NCI-H2227 (cell line): Measurements from ENCODE around the gene SFMBT1.
"Not testable (repeated sequence)": the region's sequence is repeated elsewhere in the genome, so short reads cannot be mapped to it uniquely, and the experiment has no call there.

ENCODE experiments used
- DNase-seq: peaks from one replicate; lab custom pipeline; 2025; ENCODE audit not compliant: unreplicated experiment; lab: John Stamatoyannopoulos, UW

The SFMBT1 gene

DNA sequence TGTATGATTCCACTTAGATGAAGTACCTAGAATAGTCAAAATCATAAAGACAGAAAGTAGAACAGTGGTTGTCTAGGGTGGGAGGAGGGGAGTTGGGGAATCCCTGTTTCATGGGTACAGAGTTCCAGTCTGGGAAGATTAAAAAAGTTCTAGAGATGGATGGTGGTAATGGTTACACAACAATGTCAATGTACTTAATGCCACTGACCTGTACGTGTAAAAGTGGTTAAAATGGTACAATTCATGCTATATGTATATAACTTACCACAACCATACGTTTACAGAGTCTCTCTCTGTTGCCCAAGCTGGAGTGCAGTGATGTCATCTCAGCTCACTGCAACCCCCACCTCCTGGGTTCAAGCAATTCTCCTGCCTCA is 6.5 kb downstream of the SFMBT1 start:
- DNase-seq, result no peak

- no peak for DNase-seq
These were observed 7.0 kb downstream of the SFMBT1 start for GRCh38 chr3:53038679-53039375.

DNA sequence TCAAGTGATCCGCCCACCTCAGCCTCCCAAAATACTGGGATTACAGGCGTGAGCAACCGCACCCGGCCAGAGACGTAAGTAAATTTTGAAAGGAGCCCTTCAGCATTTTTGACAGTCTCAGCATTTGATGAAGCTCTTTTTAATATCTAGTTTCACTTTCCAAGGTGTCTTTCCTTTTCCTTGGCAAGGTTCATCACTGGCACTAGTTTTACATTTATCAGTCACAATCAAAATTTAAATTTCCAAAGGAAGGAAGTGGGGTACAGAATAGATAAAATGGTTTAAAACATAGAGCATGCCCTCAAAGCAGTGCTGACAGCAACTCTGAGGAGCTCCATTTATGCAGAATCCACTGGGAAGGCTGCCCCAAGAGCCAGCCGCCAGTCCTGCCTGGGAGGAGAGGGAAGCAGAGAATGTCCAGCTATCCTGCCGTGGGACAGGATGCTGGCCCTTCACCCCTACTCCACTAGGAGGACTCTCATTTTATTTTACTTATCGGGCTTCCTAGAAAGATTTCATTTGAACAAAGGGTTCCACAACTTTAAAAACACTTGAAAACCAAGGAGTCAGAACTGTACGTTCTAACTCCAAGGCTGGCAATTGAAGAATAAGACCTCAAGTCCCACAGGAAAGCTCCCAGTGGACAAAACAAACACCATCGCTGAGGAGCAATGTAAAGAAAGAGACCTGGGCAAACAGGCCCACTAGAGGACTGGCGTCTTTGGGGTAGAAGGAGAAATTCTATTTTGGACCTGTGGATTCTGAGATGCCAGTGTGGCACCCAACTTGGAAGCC is 9.9 kb downstream of the SFMBT1 start:
- no peak for DNase-seq

DNA sequence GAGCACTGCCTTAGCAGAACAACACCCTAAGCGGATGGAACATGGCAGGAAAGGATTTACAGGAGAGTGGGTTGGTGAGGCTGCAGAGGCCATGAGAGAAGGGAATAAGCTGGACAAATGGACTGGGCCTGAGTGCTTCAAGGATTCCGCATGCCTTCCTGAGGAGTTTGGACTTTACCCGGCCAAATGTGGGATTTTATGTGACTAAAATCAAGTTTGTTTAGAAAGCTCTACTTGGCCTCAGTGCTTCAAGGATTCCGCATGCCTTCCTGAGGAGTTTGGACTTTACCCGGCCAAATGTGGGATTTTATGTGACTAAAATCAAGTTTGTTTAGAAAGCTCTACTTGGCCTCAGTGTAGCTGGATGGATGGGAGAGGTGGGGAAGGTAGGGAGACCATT is 10.9 kb downstream of the SFMBT1 start:
- DNase-seq, result not testable (repeated sequence)

GRCh38 chr3:53034411-53034810 is 11.5 kb downstream of the SFMBT1 start:
- DNase-seq, result not testable (repeated sequence)

GRCh38 chr3:53032609-53033008 is 13.3 kb downstream of the SFMBT1 start:
- no peak for DNase-seq

- no peak for DNase-seq
These were observed 15.0 kb downstream of the SFMBT1 start for GRCh38 chr3:53030619-53031449.

GRCh38 chr3:53028641-53029040 is 17.2 kb downstream of the SFMBT1 start:
- no peak for DNase-seq

GRCh38 chr3:53027254-53027844 is 18.5 kb downstream of the SFMBT1 start:
- no peak for DNase-seq

- DNase-seq, result no peak
These were observed 19.3 kb downstream of the SFMBT1 start for GRCh38 chr3:53026382-53027162.

DNA sequence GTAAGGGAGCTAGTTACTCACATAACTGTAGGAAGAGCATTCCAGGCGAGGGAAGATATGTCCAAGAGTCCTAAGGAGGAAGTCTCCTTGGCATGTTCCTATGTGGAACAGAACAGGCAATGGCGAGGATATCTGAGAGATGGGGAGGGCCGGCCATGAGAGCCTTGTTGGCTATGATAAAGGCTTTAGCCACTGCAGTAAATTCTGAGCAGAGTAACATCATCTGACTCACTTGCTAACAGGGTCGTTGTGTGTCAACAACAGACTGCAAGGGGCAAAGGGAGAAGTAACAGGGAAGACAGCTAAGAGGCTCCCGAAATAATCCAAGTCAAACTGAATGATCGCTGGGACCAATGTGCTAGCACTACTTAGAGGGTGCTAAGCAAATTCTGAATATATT is 21.6 kb downstream of the SFMBT1 start:
- no peak for DNase-seq

GRCh38 chr3:53023072-53023823 is 22.6 kb downstream of the SFMBT1 start:
- no peak for DNase-seq

GRCh38 chr3:53022647-53023046 is 23.2 kb downstream of the SFMBT1 start:
- no peak for DNase-seq

- DNase-seq, result no peak
These were observed 29.6 kb downstream of the SFMBT1 start for GRCh38 chr3:53016236-53016635.

DNA sequence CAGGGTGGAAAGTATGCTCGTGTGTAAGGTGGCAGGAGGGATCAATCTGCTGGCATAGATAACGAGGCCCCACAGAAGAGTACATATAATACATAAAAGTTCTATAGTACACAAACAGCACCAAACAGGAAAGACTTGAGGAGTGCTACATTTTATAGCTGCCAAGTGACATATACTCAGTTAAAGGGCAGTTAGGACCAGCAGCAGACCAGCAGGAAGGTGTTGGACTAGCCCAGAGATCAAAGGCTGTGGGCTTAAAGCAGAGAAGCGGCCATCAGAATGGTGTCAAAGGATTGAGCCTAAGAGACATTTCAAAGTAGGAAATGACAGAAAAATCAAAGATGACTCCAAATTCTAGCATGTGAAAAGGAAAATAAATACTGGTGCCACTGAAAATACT is 34.5 kb downstream of the SFMBT1 start:
- DNase-seq, result no peak

DNA sequence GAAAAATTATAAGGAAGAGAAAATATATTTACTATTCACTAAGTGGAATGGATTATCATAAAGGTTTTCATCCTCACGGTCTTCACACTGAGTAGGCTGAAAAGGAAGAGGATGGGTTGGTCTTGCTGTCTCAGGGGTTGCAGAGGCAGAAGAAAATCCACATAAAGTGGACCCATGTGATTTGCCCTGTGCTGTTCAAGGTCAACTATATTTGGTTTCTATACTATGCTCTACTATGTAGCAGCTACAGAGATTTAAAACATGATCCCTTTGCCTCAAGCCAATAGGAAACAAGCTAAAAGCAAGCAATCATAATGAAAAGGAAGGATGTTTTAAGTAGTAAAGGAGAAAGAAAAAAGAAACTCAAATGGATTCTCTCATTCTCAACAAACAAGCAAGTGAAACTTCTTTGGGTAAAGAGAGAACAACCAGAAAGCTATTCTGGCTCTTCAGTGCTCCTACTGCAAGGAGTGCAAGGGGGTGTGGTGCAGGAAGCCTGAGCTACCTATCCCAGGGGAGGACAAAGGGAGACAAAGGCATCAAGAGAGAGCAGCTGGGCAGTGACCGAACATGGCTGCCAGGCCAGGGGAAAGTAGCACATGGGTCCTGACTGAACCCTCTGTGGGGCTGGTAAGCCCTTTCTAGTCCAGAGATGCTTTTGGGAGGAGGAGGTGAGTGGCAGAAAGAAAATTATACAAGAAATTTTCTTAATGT is 35.9 kb downstream of the SFMBT1 start:
- no peak for DNase-seq

GRCh38 chr3:53008932-53009331 is 36.9 kb downstream of the SFMBT1 start:
- no peak for DNase-seq

GRCh38 chr3:53005854-53006513 is 39.9 kb downstream of the SFMBT1 start:
- DNase-seq, result no peak

- DNase-seq, result no peak
These were observed 40.5 kb downstream of the SFMBT1 start for GRCh38 chr3:53005338-53005737.
